PFSK-1 (cell line): Measurements from ENCODE around the gene ABCA10.

Experiments
- POLR2AphosphoS5 ChIP-seq: IDR thresholded peaks from 2 replicates; pipeline ENCODE4 v1.6.1; 2012; ENCODE audit warnings: low read depth, mild to moderate bottlenecking, control low read depth, low read length, moderate library complexity
- REST ChIP-seq, 2 experiments: IDR thresholded peaks; 2 replicates each; pipeline versions ENCODE4 v1.6.1 to v1.8.0; 2011 to 2012; ENCODE audit warnings: low read depth in 2 of 2, low read length in 2 of 2, control low read depth in 1 of 2, inconsistent platforms in 1 of 2, mild to moderate bottlenecking in 1 of 2, moderate library complexity in 1 of 2; ENCODE audit not compliant: insufficient read depth in 1 of 2

GRCh38 chr17:69245617-69246016, 17.0 kb upstream of the ABCA10 start:
- TF ChIP-seq POLR2AphosphoS5, result no peak
- TF ChIP-seq REST (IDR thresholded peaks at IDR 0.05; ENCODE audit: insufficient read depth in 1 of 2, low read depth in 2 of 2, low read length in 2 of 2), result no peak
